ENCODE results near the gene JAKMIP3. TPM values are rescaled to one million over a fixed set of nuclear protein-coding genes. Genes with fewer than 3 reads are reported as not detected.

JAKMIP3 gene
- total RNA-seq, 1 experiment from 2014 or later = 0.17 TPM

GRCh38 chr10:132105302-132105995, 39.7 kb downstream of the JAKMIP3 start:
- no peak overlapping the region for H3K4me2 ChIP-seq (ENCODE audit: low read length)
- DNase-seq (ENCODE audit: low read depth, low spot score) (no peak), ATAC-seq (no peak)
- H3K4me1 ChIP-seq (ENCODE audit: control insufficient read depth in 1 of 2, insufficient read depth in 2 of 2, low read length in 2 of 2) = no peaks in the 10 kb centered on the region
- intact Hi-C loops (cut with micrococcal nuclease) = no loop called here
- ChIA-PET POLR2A (no interaction called here), RAD21 (ENCODE audit: low non-redundant PET in 1 of 2, low total read pairs in 2 of 2, uncharacterized antibody in 2 of 2, unreplicated experiment in 2 of 2) (interaction anchor here in 1 of 2 experiments (0.6 kb wide), 1 partner anchor 92 kb away, joined by 3 read pairs; no protein-coding TSS in a partner anchor), CTCF (no interaction called here)
- no peak overlapping the region for H2AFZ ChIP-seq (ENCODE audit: low read depth, low read length, poor library complexity, severe bottlenecking)
- H3K9me3 ChIP-seq (ENCODE audit: control insufficient read depth in 1 of 2, insufficient read depth in 1 of 2, low read depth in 1 of 2, low read length in 2 of 2) = no peaks in the 10 kb centered on the region
- H3K4me3 ChIP-seq (replicated peaks in 1 of 2; ENCODE audit: low read depth in 1 of 2, low read length in 2 of 2) = no peak overlapping the region
- no peaks in the 10 kb centered on the region for H3K27me3 ChIP-seq (ENCODE audit: insufficient read depth, low read length)
- TF ChIP-seq CEBPB (IDR thresholded peaks at IDR 0.05; ENCODE audit: low read depth) = no peak
- TF ChIP-seq RAD21 (IDR thresholded peaks at IDR 0.05; ENCODE audit: low read depth) = no peak
- no peak for TF ChIP-seq JUND (IDR thresholded peaks at IDR 0.05)
- no peak for TF ChIP-seq YY1 (IDR thresholded peaks at IDR 0.05; ENCODE audit: extremely low read depth, insufficient replicate concordance, low read depth, low read length)
- TF ChIP-seq POLR2AphosphoS5 (IDR thresholded peaks at IDR 0.05; ENCODE audit: low read depth, low read length) = no peak
- TF ChIP-seq ELF1 (IDR thresholded peaks at IDR 0.05; ENCODE audit: borderline replicate concordance, low read depth) = no peak
- TF ChIP-seq ZFX (IDR thresholded peaks at IDR 0.05) = no peak
- TF ChIP-seq POLR2A (IDR thresholded peaks at IDR 0.05; ENCODE audit: borderline replicate concordance, extremely low read depth, insufficient read depth, insufficient read length) = no peak
- no peak for TF ChIP-seq EZH2 (IDR thresholded peaks at IDR 0.05)
- TF ChIP-seq REST (IDR thresholded peaks at IDR 0.05; ENCODE audit: low read depth) = no peak
- no peak for TF ChIP-seq ATF3 (IDR thresholded peaks at IDR 0.05)
- no peak for TF ChIP-seq SRF (IDR thresholded peaks at IDR 0.05; ENCODE audit: low read depth)
- H3K9me2 ChIP-seq (ENCODE audit: insufficient read depth) = no peaks in the 10 kb centered on the region
- H4K20me1 ChIP-seq (ENCODE audit: insufficient read depth) = no peaks in the 10 kb centered on the region
- H3K9ac ChIP-seq (ENCODE audit: low read length) = no peak overlapping the region
- no peaks in the 10 kb centered on the region for H3K79me2 ChIP-seq (ENCODE audit: insufficient read depth, low read length)
- H3K36me3 ChIP-seq (ENCODE audit: control insufficient read depth in 1 of 2, insufficient read depth in 2 of 2, low read length in 2 of 2) = no peaks in the 10 kb centered on the region
- H3K27ac ChIP-seq (ENCODE audit: low read depth, low read length) = no peak overlapping the region
- no TSS peak for BruUV-seq (replicated peaks)
